Measurements from ENCODE around the gene CDCP1. TPM values are rescaled to one million over a fixed set of nuclear protein-coding genes. Genes with fewer than 3 reads are reported as not detected.
A peak's percentile ranks its signal among the peaks of the same experiment; 100 is the strongest.

The CDCP1 gene
- polyA plus RNA-seq, 10 donors, result 0.15 to 2.8 (median 0.28) TPM

DNA sequence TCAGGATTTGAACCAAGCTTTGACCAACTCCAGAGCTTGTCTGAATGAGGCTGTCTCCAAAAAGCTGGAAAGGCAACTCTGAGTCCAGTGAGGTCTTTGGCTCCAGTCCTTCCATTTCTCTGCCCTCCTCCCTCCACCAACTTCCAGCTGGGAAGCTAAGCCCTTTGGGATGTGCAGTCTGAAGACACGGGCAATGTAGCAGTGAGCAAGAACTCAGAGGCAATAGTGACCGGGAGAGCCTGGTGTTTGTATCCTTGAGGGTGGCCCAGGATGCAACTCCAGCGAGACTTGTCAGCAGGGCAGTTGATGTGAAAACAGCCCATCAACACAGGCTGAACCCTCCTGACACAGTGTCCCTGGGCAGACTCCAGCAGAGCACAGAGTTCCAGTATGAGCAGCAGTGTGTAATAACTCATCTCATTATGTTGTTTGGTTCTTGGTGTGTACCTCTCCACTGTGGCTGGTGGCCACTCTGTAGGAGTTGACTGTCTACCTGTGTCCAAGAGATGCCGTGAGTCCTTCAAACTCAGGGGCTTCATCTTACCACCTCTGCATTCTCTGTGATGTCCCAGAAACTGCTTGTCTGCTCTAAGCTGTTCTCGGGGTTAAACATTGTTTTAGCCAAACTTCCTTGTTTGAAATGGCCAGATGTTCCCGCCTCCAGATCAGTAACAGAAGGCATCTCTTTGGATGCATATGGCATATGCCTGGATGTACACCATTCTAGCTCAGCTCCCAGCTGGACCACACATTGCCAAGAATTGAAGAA lies 6.6 kb downstream of the CDCP1 start:
- no peak for DNase-seq

- DNase-seq, result no peak
These were observed 8.5 kb downstream of the CDCP1 start for GRCh38 chr3:45137656-45138181.

DNA sequence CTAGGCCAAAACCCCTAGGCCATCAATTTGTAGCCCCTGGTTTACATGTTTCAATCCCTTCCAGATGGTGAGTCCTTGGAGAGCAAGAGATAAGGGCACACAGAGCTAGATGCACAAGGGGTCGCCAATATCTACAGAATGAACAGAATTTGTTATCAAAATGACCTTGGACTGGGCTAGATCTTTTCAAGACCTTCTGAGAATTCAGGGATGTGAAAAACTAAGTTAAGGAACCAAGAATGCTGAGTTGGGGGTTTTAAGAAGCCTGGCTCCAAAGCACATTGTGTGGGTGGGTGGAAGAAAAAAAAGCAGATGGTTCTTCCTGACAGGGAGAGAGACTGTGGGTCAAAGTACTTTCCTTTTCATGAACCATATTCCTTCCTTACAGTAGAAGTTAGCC lies 10.2 kb downstream of the CDCP1 start:
- DNase-seq, result no peak

- no peak for DNase-seq
These were observed 11.2 kb downstream of the CDCP1 start for GRCh38 chr3:45134758-45135521.

DNA sequence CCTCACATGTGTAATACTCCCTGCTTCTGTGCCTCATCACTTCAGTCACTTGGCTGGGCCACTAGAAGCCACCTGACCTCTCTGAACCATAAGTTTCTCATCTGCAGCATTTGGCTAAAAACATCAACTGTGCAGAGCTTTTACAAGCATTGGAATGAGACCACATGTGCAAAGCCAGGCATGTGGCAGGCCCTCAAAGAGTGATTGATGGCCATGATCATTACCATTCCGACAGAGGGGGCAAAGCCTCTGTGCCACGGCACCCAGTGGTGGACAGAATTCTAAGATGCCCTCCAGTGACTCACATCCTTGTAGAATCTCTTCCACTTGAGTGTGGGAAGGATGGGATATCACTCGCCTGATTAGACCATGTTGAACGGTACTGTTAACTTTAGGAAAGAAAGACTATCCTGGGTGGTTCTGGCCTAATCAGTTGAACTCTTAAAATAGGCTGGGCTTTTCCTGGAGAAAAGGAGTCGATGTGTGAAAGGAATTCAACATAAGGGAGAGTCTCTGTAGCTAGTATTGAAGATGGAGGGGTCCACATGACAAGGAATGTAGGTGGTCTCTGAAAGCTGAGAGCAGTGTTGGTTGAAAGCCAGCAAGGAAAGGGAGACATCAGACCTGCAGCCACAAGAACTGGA lies 13.5 kb downstream of the CDCP1 start:
- no peak for DNase-seq

GRCh38 chr3:45131201-45131600 lies 15.0 kb downstream of the CDCP1 start:
- DNase-seq, result no peak

GRCh38 chr3:45130476-45130875 lies 15.7 kb downstream of the CDCP1 start:
- DNase-seq, result no peak

GRCh38 chr3:45128950-45129349 lies 17.2 kb downstream of the CDCP1 start:
- DNase-seq, result no peak

- DNase-seq, result no peak
These were observed 18.9 kb downstream of the CDCP1 start for GRCh38 chr3:45127130-45127822.

DNA sequence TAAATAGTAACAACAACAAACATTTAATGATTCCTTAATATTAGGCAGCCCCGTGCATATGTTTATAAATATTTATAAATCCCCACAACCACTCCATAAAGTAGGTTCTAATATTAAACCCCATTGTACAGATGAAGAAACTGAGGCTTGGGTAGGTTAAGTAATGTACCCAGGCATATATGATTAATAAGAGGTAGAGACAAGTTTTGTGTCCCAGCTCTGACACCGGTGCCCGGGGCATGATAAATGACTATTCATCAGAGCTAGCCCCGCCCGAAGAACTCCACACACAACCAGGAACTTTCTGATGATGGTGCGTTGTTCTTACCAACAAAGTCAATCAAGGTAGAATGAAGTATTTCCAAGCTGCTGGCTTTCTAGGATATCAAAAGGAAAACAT lies 19.4 kb downstream of the CDCP1 start:
- no peak for DNase-seq

DNA sequence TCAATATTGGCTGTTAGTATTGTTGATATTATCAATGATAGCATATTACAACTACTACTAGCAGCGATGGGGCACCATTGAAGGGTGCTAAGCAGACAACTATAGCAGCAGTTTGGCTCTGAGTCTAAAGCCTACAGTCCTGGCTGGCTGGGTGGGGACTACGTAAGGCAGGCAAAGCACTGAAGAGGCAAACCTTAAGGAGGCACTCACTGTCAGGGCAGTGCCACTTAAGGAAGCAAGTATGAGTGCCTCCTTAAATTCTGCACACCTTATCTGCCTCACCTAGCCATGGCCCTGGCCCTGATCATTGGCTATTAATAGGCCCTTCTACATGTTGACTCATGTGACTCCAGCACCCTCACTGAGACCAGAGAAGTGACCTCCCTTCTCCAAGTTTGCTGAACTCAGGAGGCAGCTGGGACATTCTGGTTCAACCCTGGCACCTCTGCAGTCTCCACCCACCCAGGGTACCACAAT lies 20.6 kb downstream of the CDCP1 start:
- no peak for DNase-seq

GRCh38 chr3:45124956-45125355 lies 21.2 kb downstream of the CDCP1 start:
- DNase-seq, result no peak

DNA sequence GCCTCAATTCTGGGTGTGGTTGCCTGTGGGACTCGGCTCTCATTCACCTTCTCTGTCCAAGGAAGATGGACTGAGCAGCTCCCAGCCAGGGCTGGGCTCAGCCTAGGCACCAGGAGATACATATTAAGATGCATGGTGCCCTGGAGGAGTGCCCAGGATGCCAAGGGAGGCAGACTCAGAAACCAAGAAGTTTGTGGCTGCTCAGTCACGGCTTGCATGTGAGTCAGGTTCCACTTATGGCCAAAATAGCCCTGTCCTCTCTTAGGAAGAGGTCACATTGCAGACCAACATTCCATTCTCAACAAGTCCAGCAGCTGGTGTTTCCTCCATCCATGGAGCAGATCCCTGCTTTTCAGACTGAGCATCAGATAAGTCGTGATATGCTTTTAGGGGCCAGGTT lies 21.8 kb downstream of the CDCP1 start:
- peak in 1 of 3 donors; percentile 53 for DNase-seq

DNA sequence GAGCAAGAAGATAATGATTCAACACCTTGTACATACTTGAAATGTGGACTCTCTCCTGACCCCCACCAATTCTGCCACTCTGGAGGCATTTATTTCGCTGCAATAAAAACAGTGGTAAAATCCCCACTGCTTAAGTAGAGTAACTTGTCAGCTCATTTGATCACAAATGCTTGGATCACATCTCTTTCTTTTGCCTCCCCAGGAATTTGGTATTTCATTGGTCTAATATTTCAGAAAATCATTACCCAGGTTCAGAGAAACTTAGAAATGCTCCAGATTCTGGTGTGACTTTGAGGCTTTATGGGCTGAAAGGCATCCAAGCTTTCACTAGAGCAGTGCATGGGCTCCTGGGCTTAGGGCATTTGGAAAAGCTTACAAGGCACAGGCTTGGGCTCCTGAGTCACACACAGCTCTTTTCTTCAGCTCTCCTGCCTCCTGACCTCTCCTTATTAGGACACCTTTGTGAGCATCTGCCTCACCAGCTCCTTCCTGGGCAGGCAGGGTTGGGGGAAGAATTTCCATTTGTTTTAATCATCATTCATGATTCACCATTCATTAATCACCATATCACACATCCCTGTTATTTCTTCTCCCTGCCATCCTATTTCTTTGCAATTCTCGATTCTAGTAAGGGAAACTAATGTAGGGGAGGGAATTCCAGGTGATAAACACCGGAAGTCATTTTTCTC lies 22.5 kb downstream of the CDCP1 start:
- peak in 1 of 3 donors; percentile 75 for DNase-seq

GRCh38 chr3:45123030-45123429 lies 23.1 kb downstream of the CDCP1 start:
- no peak for DNase-seq

- no peak for DNase-seq
These were observed 25.6 kb downstream of the CDCP1 start for GRCh38 chr3:45120359-45121158.

- DNase-seq, result no peak
These were observed 26.3 kb downstream of the CDCP1 start for GRCh38 chr3:45119824-45120358.

- no peak for DNase-seq
These were observed 26.8 kb downstream of the CDCP1 start for GRCh38 chr3:45119376-45119775.

GRCh38 chr3:45118615-45119071 lies 27.5 kb downstream of the CDCP1 start:
- DNase-seq, result no peak

DNA sequence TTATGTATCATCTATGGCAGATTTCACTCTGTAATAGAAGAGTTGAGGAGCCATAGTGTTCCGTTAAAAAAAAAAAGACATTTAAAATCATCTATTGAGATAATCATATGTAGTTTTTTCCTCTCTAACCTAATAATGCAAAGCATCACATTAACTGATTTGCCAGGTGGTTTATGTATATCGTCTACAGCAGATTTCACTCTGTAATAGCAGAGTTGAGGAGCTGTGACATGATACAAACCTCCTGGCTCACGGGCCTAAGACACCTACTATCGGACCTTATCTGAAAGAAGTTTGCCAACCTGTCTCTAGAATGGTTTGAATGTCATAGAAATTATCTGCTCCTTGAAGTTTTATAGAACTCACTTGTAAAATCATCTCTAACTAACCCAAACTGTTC lies 29.8 kb downstream of the CDCP1 start:
- no peak for DNase-seq
